Progenitor cell of endocrine pancreas (in vitro differentiated cells): Measurements from ENCODE around the gene ARPC1B. TPM values are rescaled to one million over a fixed set of nuclear protein-coding genes. Genes with fewer than 3 reads are reported as not detected.

Source experiments
- DNase-seq: peaks from one replicate; pipeline ENCODE4 v3.0.0; 2021; ENCODE audit warnings: low spot score; ENCODE audit not compliant: unreplicated experiment
- H3K27ac Mint-ChIP-seq: 2 replicates; pipeline ENCODE4 v1.8.0; 2021; ENCODE audit warnings: mild to moderate bottlenecking, moderate library complexity, mixed read lengths
- H3K27me3 Mint-ChIP-seq: 2 replicates; pipeline ENCODE4 v1.8.0; 2021; ENCODE audit warnings: mixed read lengths
- H3K36me3 Mint-ChIP-seq: 2 replicates; pipeline ENCODE4 v1.8.0; 2022; ENCODE audit warnings: mixed read lengths; ENCODE audit not compliant: insufficient read depth
- H3K4me1 Mint-ChIP-seq: 2 replicates; pipeline ENCODE4 v1.8.0; 2021; ENCODE audit warnings: low read depth, mixed read lengths
- H3K4me3 Mint-ChIP-seq: 2 replicates; pipeline ENCODE4 v1.8.0; 2021; ENCODE audit warnings: low read depth, mild to moderate bottlenecking, moderate library complexity, mixed read lengths
- H3K9me3 Mint-ChIP-seq: 2 replicates; pipeline ENCODE4 v1.8.0; 2021; ENCODE audit warnings: low read depth, mixed read lengths
- CTCF ChIP-seq: fragments of 200-600 bp; sonication (generic); IDR thresholded peaks from one replicate; pipeline ENCODE4 v1.5.0; 2021; ENCODE audit warnings: antibody characterized with exemption, mild to moderate bottlenecking; ENCODE audit not compliant: unreplicated experiment
- total RNA-seq: library from RNA; stranded (reverse); gene quantifications from 2 replicates; pipeline ENCODE4 v1.2.1, GENCODE V29; 2021

ARPC1B gene
- total RNA-seq, 1 donor from 2014 or later = 28.2 TPM

DNA sequence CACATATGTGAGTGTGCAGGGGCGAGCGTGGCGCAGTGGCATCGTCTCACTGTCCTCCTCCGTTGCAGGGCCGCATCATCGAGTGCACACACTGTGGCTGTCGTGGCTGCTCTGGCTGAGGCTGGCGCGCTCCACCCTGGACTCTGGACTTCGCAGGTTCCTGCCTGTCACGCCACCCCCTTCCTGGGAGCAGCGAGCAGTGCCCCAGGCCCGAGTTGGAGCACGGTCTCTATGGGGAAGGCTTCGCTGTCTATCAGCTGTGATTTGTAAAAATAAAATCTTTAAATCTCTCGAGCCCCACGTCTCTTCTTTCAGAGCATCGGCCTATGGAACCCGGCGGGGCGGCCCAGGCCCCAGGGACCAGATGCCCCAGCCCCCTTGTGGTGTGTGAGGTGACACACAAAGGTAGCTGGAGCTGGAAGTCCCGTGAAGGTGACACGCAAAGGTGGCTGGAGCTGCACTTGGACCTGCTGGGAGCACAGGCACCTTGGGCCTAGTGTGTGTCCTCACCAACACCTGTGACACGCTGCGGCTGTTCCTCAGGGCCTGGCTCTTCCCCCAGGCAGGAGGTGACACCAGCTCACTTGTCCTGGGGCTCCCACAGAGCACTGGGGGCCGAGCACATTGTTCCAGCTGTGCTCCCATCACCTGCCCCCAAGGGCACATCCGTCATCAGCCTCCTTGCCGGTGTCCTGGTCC, 44.9 kb downstream of the ARPC1B start:
- Mint-ChIP-seq H3K36me3 (peaks cover 24% of the 10 kb centered on the region), H3K4me1 (no peaks in the 10 kb centered on the region), H3K4me3 (no peak overlapping the region), H3K9me3 (no peaks in the 10 kb centered on the region), H3K27ac (no peak overlapping the region), H3K27me3 (no peaks in the 10 kb centered on the region)
- no peak for TF ChIP-seq CTCF
- no peak for DNase-seq

DNA sequence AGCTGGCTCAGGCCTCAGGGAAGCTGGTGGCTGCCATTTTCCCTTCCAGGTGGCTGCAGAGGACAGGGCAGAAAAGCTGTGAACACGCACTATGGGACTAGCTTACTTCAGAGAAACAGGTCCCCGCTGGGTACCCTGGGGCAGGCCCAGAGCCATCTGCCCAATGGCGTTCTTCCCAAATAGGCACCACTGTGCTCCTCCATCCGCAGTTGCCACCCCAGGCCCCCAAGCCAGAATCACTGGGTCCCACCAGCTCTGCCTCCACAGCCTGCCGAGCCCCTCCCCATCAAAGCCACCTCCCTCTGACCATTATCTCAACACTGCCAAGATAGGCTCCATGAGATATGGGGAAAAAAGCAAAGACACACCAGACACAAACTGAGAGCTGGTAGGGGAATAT, 45.7 kb downstream of the ARPC1B start:
- Mint-ChIP-seq H3K27ac (peak overlapping the region; percentile 59), H3K4me3 (no peak overlapping the region), H3K4me1 (no peaks in the 10 kb centered on the region), H3K36me3 (peaks cover 20% of the 10 kb centered on the region), H3K27me3 (no peaks in the 10 kb centered on the region), H3K9me3 (no peaks in the 10 kb centered on the region)
- no peak for DNase-seq
- no peak for TF ChIP-seq CTCF

- no peak for DNase-seq
- no peak for TF ChIP-seq CTCF
- peaks cover 18% of the 10 kb centered on the region for H3K36me3 Mint-ChIP-seq
- H3K27me3 Mint-ChIP-seq = no peaks in the 10 kb centered on the region
- H3K9me3 Mint-ChIP-seq = no peaks in the 10 kb centered on the region
- H3K4me3 Mint-ChIP-seq = no peak overlapping the region
- no peaks in the 10 kb centered on the region for H3K4me1 Mint-ChIP-seq
- no peak overlapping the region for H3K27ac Mint-ChIP-seq
Measured at GRCh38 chr7:99420986-99421385, 46.5 kb downstream of the ARPC1B start.

- no peaks in the 10 kb centered on the region for H3K27me3 Mint-ChIP-seq
- no peaks in the 10 kb centered on the region for H3K9me3 Mint-ChIP-seq
- H3K4me1 Mint-ChIP-seq = no peaks in the 10 kb centered on the region
- no peak for DNase-seq
- TF ChIP-seq CTCF = no peak
- H3K36me3 Mint-ChIP-seq = peaks cover 12% of the 10 kb centered on the region
- no peak overlapping the region for H3K4me3 Mint-ChIP-seq
- H3K27ac Mint-ChIP-seq = peak overlapping the region; percentile 68
Measured at GRCh38 chr7:99422186-99422585, 47.7 kb downstream of the ARPC1B start.

GRCh38 chr7:99422625-99423024, 48.1 kb downstream of the ARPC1B start:
- no peaks in the 10 kb centered on the region for H3K27me3 Mint-ChIP-seq

More at GRCh38 chr7:99422625-99423024, 48.1 kb downstream of the ARPC1B start:
- Mint-ChIP-seq H3K36me3 (peaks cover 8% of the 10 kb centered on the region), H3K4me3 (no peak overlapping the region), H3K9me3 (no peaks in the 10 kb centered on the region), H3K4me1 (no peaks in the 10 kb centered on the region), H3K27ac (peak overlapping the region; percentile 65)
- no peak for DNase-seq
- no peak for TF ChIP-seq CTCF
